ENCODE results near the gene KRTAP5-4.

- no peak for TF ChIP-seq CTCF (IDR thresholded peaks at IDR 0.05)
- no peak for TF ChIP-seq POLR2A (IDR thresholded peaks at IDR 0.05)
Observed at GRCh38 chr11:1604711-1605110, 17.2 kb downstream of the KRTAP5-4 start.
